K562 (cell line): ENCODE results near the gene PIGQ.

ENCODE experiments used
- CTCF ChIP-seq, 3 experiments: IDR thresholded peaks in 2 of 3; conservative IDR thresholded peaks in 1 of 3; 2 replicates each; pipeline ENCODE4 v1.5.1; 2011 to 2012; ENCODE audit warnings: low read length in 3 of 3, mild to moderate bottlenecking in 3 of 3, control low read depth in 2 of 3, improper control_type of control experiment in 1 of 3, inconsistent platforms in 1 of 3, low read depth in 1 of 3, mixed read lengths in 1 of 3, moderate library complexity in 1 of 3; ENCODE audit not compliant: insufficient read depth in 2 of 3
- SIN3A ChIP-seq, 2 experiments: fragments of 150-350 bp in 1 of 2; IDR thresholded peaks; 2 replicates each; pipeline ENCODE4 v1.6.1; 2011 to 2016; ENCODE audit warnings: borderline replicate concordance in 2 of 2, low read depth in 2 of 2, low read length in 2 of 2, mild to moderate bottlenecking in 2 of 2, moderate library complexity in 2 of 2; ENCODE audit not compliant: control insufficient read depth in 1 of 2

GRCh38 chr16:603933-604332 lies 34.2 kb downstream of the PIGQ start:
- TF ChIP-seq CTCF (IDR thresholded peaks at IDR 0.05 in 2 of 3, conservative IDR thresholded peaks at IDR 0.05 in 1 of 3; ENCODE audit: insufficient read depth in 2 of 3, low read depth in 1 of 3, low read length in 3 of 3): no peak
- TF ChIP-seq SIN3A (IDR thresholded peaks at IDR 0.05; ENCODE audit: borderline replicate concordance in 2 of 2, control insufficient read depth in 1 of 2, low read depth in 2 of 2, low read length in 2 of 2): no peak
